A172 (cell line): ENCODE measurements around the gene RNPEP. TPM values are rescaled to one million over a fixed set of nuclear protein-coding genes. Genes with fewer than 3 reads are reported as not detected.
"Not testable (repeated sequence)": the region's sequence is repeated elsewhere in the genome, so short reads cannot be mapped to it uniquely, and the experiment has no call there.

Experiments used
- DNase-seq: peaks from one replicate; pipeline ENCODE4 v3.0.0-alpha.2; 2015; ENCODE audit warnings: low spot score
- total RNA-seq: library from RNA; depleted of rRNA; stranded (reverse); fragments of >200 nt; shearing (Covaris generic); gene quantifications from 2 replicates; pipeline ENCODE4 v1.2.3, GENCODE V29; 2014; rRNA removed

The RNPEP gene
- total RNA-seq: 112 and 125 TPM in 2 replicates

GRCh38 chr1:201982623-201983379 is at the start of gene RNPEP:
RNPEP (plus strand) TSS chr1:201982648; CDS start chr1:201982667, 19 bp downstream.
- peak; percentile 87 for DNase-seq

- peak; percentile 35 for DNase-seq
These were observed 48.5 kb upstream of the RNPEP start for GRCh38 chr1:201933840-201934430.

- DNase-seq: peak; percentile 82
These were observed 44.7 kb upstream of the RNPEP start for GRCh38 chr1:201937624-201938213.

GRCh38 chr1:201938440-201939035 is 43.9 kb upstream of the RNPEP start:
- DNase-seq: no peak

- DNase-seq: no peak
These were observed 43.3 kb upstream of the RNPEP start for GRCh38 chr1:201939148-201939547.

GRCh38 chr1:201939574-201939973 is 42.9 kb upstream of the RNPEP start:
- DNase-seq: no peak

GRCh38 chr1:201940316-201940715 is 42.1 kb upstream of the RNPEP start:
- not testable (repeated sequence) for DNase-seq

GRCh38 chr1:201941420-201942128 is 40.9 kb upstream of the RNPEP start:
- DNase-seq: no peak

- no peak for DNase-seq
These were observed 40.3 kb upstream of the RNPEP start for GRCh38 chr1:201942129-201942495.

GRCh38 chr1:201944002-201944401 is 38.4 kb upstream of the RNPEP start:
- DNase-seq: no peak

- no peak for DNase-seq
These were observed 37.8 kb upstream of the RNPEP start for GRCh38 chr1:201944639-201945038.

GRCh38 chr1:201945157-201945556 is 37.3 kb upstream of the RNPEP start:
- DNase-seq: no peak

- DNase-seq: no peak
These were observed 36.6 kb upstream of the RNPEP start for GRCh38 chr1:201945863-201946223.

- peak; percentile 61 for DNase-seq
These were observed 36.1 kb upstream of the RNPEP start, which contains the start of gene LMOD1 for GRCh38 chr1:201946224-201946908. LMOD1 (minus strand) TSS chr1:201946548; CDS start chr1:201946340, 208 bp downstream.

- DNase-seq: no peak
These were observed 34.8 kb upstream of the RNPEP start for GRCh38 chr1:201947697-201948008.

- DNase-seq: no peak
These were observed 33.0 kb upstream of the RNPEP start for GRCh38 chr1:201949491-201949890.

GRCh38 chr1:201954263-201955008 is 28.0 kb upstream of the RNPEP start:
- DNase-seq: no peak

GRCh38 chr1:201955009-201955728 is 27.3 kb upstream of the RNPEP start, which contains the start of gene TIMM17A:
TIMM17A (plus strand) TSS chr1:201955503; CDS start chr1:201955527, 24 bp downstream.
- DNase-seq: peak; percentile 99

GRCh38 chr1:201955729-201956143 is 26.7 kb upstream of the RNPEP start:
- DNase-seq: no peak

- no peak for DNase-seq
These were observed 24.1 kb upstream of the RNPEP start for GRCh38 chr1:201958348-201958747.
